Measurements from ENCODE around the gene BMERB1. TPM values are rescaled to one million over a fixed set of nuclear protein-coding genes. Genes with fewer than 3 reads are reported as not detected.
A peak's percentile ranks its signal among the peaks of the same experiment; 100 is the strongest.

The BMERB1 gene
- total RNA-seq, 2 experiments from 2014 or later = 0.85 to 0.98 TPM

DNA sequence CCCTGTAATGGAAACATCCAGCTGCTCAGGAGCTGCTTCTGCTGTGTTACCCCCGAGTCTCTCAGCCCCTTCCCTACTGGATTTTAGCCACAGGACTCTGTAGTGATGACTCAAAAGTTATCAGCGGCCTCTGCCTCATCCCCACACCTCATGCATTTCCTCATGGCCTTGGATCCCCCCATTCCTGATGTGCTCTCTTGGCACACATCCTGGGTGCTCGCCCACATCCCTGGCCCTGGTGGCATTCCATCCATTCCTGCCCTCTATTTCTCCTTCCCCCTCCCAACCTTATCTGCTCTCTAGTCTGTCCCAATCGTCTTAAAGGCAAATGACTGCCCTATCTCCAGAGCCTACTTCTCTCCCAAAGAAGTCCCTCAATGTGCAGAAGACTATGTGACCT is 184.0 kb downstream of the BMERB1 start:
- Histone ChIP-seq H3K27me3 (ENCODE audit: control insufficient read depth in 1 of 2, insufficient read depth in 2 of 2, low read length in 2 of 2) (no peaks in the 10 kb centered on the region), H3K27ac (ENCODE audit: low read depth in 1 of 2, low read length in 2 of 2) (no peak overlapping the region), H3K36me3 (ENCODE audit: insufficient read depth, low read length) (peaks cover 89% of the 10 kb centered on the region), H3K4me1 (ENCODE audit: insufficient read depth, low read length) (no peaks in the 10 kb centered on the region), H3K4me3 (ENCODE audit: low read length) (no peak overlapping the region), H3K9me3 (ENCODE audit: control insufficient read depth in 1 of 2, insufficient read depth in 1 of 2, low read length in 2 of 2) (no peaks in the 10 kb centered on the region)
- ChIA-PET CTCF (no interaction called here), POLR2A (interaction anchor here (2.1 kb wide), 1 partner anchor 25 kb away, joined by 10 read pairs; the partner anchor contains the start of gene MARF1)
- Mint-ChIP-seq H3K4me3 (no peak overlapping the region), H3K4me1 (ENCODE audit: low read depth) (no peaks in the 10 kb centered on the region), H3K36me3 (ENCODE audit: low read depth) (peaks cover 91% of the 10 kb centered on the region), H3K27ac (no peak overlapping the region), H3K27me3 (no peaks in the 10 kb centered on the region), H3K9me3 (no peaks in the 10 kb centered on the region)
- TF ChIP-seq CTCF (IDR thresholded peaks at IDR 0.05) = no peak
- intact Hi-C loops (cut with DNase I, micrococcal nuclease) = no loop called here
- DNase-seq (no peak), ATAC-seq (ENCODE audit: poor library complexity) (no peak)

GRCh38 chr16:15620611-15621195 is 186.3 kb downstream of the BMERB1 start:
- Mint-ChIP-seq H3K36me3 (ENCODE audit: low read depth) (peaks cover 96% of the 10 kb centered on the region), H3K27ac (no peak overlapping the region)
- TF ChIP-seq CTCF (IDR thresholded peaks at IDR 0.05) = no peak

GRCh38 chr16:15621456-15621855 is 187.1 kb downstream of the BMERB1 start:
- intact Hi-C loops (cut with DNase I, micrococcal nuclease) = no loop called here
- H3K9me3 ChIP-seq (ENCODE audit: control insufficient read depth in 1 of 2, insufficient read depth in 1 of 2, low read length in 2 of 2) = no peaks in the 10 kb centered on the region
- no peak for DNase-seq
- ChIA-PET CTCF (interaction anchor here (0.6 to 1.3 kb wide), 3 partner anchors 12 to 60 kb away, joined by 3 to 4 read pairs (median 3); partner anchors contain the start of gene MARF1), POLR2A (interaction anchor here (0.7 kb wide), 1 partner anchor 21 kb away, joined by 3 read pairs; the partner anchor contains the start of gene MARF1)
- no peaks in the 10 kb centered on the region for H3K27me3 ChIP-seq (ENCODE audit: control insufficient read depth in 1 of 2, insufficient read depth in 2 of 2, low read length in 2 of 2)
- H3K36me3 ChIP-seq (ENCODE audit: insufficient read depth, low read length) = peaks cover 91% of the 10 kb centered on the region
- H3K4me3 ChIP-seq (ENCODE audit: low read length) = no peak overlapping the region
- Mint-ChIP-seq H3K36me3 (ENCODE audit: low read depth) (peaks cover 96% of the 10 kb centered on the region), H3K27ac (peak overlapping the region; percentile 49), H3K4me3 (no peak overlapping the region), H3K27me3 (no peaks in the 10 kb centered on the region), H3K4me1 (ENCODE audit: low read depth) (no peaks in the 10 kb centered on the region), H3K9me3 (no peaks in the 10 kb centered on the region)
- H3K27ac ChIP-seq (ENCODE audit: low read depth in 1 of 2, low read length in 2 of 2) = no peak overlapping the region
- ATAC-seq (ENCODE audit: poor library complexity) = no peak
- no peaks in the 10 kb centered on the region for H3K4me1 ChIP-seq (ENCODE audit: insufficient read depth, low read length)
- TF ChIP-seq CTCF (IDR thresholded peaks at IDR 0.05) = no peak

More at GRCh38 chr16:15620611-15621195, 186.3 kb downstream of the BMERB1 start:
- ATAC-seq (ENCODE audit: poor library complexity) (no peak), DNase-seq (no peak)
- intact Hi-C loops (cut with DNase I, micrococcal nuclease) = no loop called here
- Histone ChIP-seq H3K27me3 (ENCODE audit: control insufficient read depth in 1 of 2, insufficient read depth in 2 of 2, low read length in 2 of 2) (no peaks in the 10 kb centered on the region), H3K27ac (ENCODE audit: low read depth in 1 of 2, low read length in 2 of 2) (no peak overlapping the region), H3K4me1 (ENCODE audit: insufficient read depth, low read length) (no peaks in the 10 kb centered on the region), H3K9me3 (ENCODE audit: control insufficient read depth in 1 of 2, insufficient read depth in 1 of 2, low read length in 2 of 2) (no peaks in the 10 kb centered on the region), H3K4me3 (ENCODE audit: low read length) (no peak overlapping the region), H3K36me3 (ENCODE audit: insufficient read depth, low read length) (peaks cover 95% of the 10 kb centered on the region)
- H3K4me3 Mint-ChIP-seq = no peak overlapping the region
- H3K4me1 Mint-ChIP-seq (ENCODE audit: low read depth) = no peaks in the 10 kb centered on the region
- POLR2A ChIA-PET = interaction anchor here (2.1 kb wide), 1 partner anchor 22 kb away, joined by 10 read pairs; the partner anchor contains the start of gene MARF1
- H3K27me3 Mint-ChIP-seq = no peaks in the 10 kb centered on the region
- CTCF ChIA-PET = no interaction called here
- no peaks in the 10 kb centered on the region for H3K9me3 Mint-ChIP-seq
